GM19397 (cell line): ENCODE measurements around the gene FUBP3.

Source experiments
- ATAC-seq: cut with Tn5 transposase; IDR thresholded peaks from one replicate; pipeline ENCODE4 v1.9.1; 2021; ENCODE audit warnings: mild to moderate bottlenecking, moderate library complexity; ENCODE audit not compliant: unreplicated experiment

Gene FUBP3

GRCh38 chr9:130606887-130607600 is 27.7 kb downstream of the FUBP3 start:
- no peak for ATAC-seq

GRCh38 chr9:130607640-130608420 is 28.5 kb downstream of the FUBP3 start:
- no peak for ATAC-seq

GRCh38 chr9:130608554-130609134 is 29.3 kb downstream of the FUBP3 start:
- ATAC-seq: no peak

DNA sequence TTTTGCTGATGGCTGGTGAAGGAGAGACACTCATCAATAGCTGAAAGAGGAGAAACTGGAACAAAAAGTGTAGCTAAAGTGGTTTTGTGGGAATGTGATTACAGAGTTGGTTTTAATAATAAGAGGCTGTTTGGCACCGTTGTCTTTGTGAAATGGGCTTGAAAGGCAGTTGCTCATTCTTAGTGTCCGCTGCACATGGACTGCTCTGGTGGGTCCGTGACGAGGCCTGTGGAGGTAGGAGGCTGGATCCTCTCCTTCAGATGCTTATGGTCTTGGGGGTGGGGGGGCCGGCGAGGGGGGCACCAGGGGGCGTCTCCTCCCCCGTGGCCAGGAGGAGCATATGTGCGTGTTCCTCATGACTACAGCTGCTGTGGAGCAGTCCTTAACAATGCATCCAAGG is 29.8 kb downstream of the FUBP3 start:
- no peak for ATAC-seq

GRCh38 chr9:130610862-130611707 is 31.7 kb downstream of the FUBP3 start:
- no peak for ATAC-seq

DNA sequence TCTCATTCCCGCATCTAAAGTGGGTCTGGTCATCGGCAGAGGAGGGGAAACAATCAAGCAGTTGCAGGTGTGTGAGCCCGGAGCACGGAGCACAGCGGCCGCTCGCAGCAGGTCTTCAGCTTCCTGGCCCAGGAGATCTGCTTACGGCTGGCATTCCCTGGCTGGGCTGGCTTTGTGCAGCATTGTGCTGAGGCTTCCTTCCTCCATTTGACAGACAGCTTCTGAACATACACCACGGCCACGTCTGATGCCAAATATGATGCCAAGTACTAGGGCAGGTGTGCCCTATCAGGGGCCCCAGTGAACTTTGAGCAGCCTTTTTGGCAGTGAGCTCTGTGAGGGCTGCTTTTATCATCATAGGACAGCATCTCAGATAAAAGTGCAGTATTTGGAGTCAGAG is 37.1 kb downstream of the FUBP3 start:
- ATAC-seq: no peak

- no peak for ATAC-seq
Measured at GRCh38 chr9:130623466-130623865, 44.1 kb downstream of the FUBP3 start.

DNA sequence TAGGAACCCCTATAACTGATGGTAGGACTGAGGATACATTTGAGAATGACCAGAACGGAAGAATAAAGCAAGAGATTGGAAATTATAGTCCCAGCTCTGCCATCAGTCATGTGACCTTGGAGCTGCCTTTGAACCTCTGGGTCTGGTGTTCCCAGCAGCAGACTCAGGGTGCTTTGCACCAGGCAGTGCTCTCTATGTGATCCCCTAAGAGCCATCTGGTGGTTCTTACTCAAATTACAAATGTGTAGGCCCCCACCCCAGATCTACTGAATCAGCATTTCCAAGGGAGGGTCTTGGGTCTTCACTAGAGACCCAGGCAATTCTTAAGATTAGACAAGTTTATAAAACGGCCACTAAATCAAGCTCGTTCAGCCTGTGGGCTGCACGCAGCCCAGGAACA is 44.8 kb downstream of the FUBP3 start:
- ATAC-seq: no peak

DNA sequence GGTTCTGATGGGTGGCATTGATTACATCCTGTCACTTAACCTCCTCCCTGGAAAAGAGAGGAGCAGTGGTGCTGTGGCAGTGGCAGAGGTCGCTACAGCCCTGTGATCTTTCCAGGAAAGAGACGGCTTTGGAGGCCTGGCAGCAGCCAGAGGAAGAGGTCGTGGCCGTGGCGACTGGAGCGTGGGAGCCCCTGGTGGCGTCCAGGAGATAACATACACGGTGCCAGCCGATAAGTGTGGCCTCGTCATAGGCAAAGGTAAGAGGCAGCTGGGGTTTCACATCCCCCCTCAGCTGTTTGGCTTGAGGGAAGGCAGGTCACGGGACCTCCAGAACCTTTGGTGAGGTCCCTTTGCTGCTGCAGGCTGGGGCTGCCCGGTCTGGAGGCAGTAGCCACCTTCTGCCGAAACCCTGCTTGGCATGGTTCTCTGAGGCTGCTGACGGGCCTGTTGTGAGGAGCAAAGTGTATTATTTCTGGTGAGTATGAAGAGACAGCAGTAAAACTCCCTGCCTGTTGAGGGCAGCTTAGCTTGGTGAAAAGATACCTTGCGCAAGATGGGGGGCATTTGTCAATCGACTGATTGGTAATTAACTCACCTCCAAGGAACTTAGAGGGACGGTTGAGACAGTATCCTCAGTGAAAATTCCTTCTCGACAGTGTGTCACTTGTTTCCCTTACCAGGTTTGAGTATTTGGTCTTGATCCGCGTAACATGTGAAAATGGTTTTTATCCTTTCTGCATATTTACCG is 47.0 kb downstream of the FUBP3 start:
- no peak for ATAC-seq

- ATAC-seq: no peak
Measured at GRCh38 chr9:130627051-130627450, 47.7 kb downstream of the FUBP3 start.

GRCh38 chr9:130627896-130628792 is 48.8 kb downstream of the FUBP3 start:
- ATAC-seq: no peak

DNA sequence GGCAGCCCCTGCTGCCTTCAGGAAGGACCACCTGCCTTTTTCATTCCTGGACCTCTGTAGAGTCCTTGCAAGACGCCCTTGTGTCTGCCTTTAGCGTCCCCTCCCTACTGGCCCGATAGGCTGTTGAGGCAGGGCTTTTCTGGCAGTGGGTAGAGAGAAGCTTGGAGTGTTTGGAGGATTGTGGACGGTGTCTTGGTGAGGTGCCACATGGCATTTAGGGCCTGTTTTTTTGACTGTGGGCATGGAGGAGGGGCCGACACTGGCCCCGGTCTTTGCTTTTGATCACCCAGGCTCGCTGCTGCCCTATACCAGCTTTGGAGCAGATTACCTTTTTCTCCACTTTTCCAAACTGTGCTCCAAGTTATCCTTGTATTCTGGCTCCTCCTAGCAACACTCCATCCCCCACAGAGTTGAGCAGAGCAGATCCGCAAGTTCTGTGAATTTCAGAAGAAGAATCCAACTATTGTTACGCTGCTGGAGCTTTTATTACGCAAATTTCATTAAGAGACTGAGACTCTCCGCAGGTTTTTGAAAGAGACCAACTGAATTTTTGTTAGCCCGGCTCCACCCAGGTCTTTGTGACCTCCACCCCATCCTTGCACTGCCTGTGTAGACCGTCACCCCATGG is 50.2 kb downstream of the FUBP3 start:
- ATAC-seq: no peak

GRCh38 chr9:130630071-130630450 is 50.7 kb downstream of the FUBP3 start:
- no peak for ATAC-seq

GRCh38 chr9:130630506-130631330 is 51.3 kb downstream of the FUBP3 start:
- no peak for ATAC-seq

DNA sequence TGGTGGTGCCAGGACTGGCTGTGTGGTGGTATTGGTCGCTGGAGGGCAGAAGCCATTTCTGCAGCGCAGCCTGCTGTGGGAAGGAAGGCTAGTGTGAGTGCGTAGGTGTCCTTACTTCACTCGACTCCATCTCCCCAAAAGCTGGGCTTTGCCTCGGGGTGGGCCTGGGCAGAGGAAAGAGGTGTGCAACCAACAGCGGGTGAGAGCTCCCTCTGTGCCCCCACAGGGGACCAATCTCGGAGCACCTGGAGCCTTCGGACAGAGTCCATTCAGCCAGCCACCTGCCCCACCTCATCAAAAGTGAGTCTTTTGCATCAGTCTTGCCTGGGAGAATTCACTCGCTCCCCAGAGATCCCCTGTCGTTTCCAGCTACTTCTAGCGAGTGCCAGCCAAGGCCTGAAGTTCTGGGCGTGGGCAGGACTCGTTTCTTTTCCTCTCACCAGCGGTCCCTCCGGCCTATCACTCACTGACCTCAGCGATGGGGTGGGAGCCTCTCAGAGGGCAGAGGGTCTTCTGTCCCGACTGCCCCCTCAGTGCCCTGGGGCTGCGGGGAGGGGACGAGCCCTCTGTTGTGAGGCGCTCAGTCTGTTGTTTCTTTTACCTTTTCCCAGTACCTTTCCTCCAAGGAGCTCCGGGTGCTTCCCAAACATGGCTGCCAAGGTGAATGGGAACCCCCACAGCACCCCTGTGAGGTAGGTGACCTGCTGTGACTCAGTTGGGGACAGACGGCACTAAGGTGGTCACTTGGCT is 52.1 kb downstream of the FUBP3 start:
- ATAC-seq: no peak

DNA sequence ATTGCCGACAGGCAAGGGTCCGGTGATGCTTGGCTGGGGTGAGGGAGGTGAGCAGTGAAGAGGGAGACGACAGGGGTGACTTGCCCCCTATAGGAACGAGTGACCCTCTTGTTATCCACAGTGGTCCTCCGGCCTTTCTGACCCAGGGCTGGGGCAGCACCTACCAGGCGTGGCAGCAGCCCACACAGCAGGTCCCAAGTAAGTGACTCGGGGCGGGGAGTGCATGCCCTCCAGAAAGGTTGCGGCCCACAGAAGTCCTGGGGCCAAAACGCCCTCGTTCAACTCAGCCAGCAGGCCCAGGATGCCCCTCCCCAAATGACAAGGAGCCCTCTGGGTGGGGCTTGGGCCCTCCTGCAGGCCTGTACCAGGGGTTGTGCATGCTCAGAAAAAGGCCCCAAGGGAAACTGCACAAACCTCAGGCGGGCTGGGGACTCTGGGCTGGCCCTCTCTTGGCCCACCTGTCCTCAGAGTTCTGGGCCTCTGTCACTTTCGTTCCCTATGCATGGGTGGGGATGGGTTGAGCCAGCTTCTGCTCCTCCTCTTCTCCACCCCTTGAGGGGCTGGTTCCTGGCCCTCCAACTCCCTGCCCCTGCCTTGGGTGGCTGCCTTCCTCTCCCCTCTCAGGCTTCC is 52.8 kb downstream of the FUBP3 start:
- no peak for ATAC-seq

DNA sequence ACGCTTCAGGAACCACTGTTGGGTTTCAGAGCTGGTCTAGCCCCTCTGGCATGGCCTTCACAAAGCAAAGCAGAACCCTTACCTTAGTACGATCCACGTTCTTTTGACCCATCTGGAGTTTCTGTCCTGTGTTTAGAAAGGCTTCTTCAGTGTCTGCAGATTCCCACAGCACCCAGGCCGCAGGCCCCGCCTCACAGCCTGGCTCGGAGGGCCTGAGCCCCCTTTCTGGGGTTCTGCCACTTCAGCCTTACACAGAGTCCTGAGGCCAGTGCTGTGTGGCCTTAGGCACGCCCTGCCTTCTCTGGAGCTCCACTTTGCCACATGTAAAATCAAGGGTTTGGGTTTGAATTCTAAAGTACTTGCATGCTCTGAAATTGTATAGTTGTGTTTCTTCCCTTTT is 53.5 kb downstream of the FUBP3 start:
- no peak for ATAC-seq
